Spleen (tissue), 11 donors: Measurements from ENCODE around the gene LTV1. TPM values are rescaled to one million over a fixed set of nuclear protein-coding genes. Genes with fewer than 3 reads are reported as not detected.

Source experiments
- DNase-seq: peaks from one replicate; pipeline ENCODE4 v3.0.0-alpha.2; 2020
- H3K27ac ChIP-seq, 8 donors: fragments of 200-600 bp; sonication (generic) in 7 of 8; 1 replicate in 4 of 8; 2 replicates in 4 of 8; pipeline versions ENCODE4 v1.5.0 to v1.8.0; 2016 to 2021; ENCODE audit warnings: inconsistent platforms in 4 of 8, mild to moderate bottlenecking in 4 of 8, moderate library complexity in 1 of 8
- H3K27me3 ChIP-seq, 7 donors: fragments of 200-600 bp; sonication (generic) in 6 of 7; replicated peaks in 1 of 7; 1 replicate in 4 of 7; 2 replicates in 3 of 7; pipeline versions ENCODE4 v1.5.0 to v1.8.0; 2016 to 2021; ENCODE audit warnings: inconsistent platforms in 3 of 7, mild to moderate bottlenecking in 1 of 7
- H3K36me3 ChIP-seq, 6 donors: fragments of 200-600 bp; sonication (generic) in 5 of 6; 1 replicate in 4 of 6; 2 replicates in 2 of 6; pipeline versions ENCODE4 v1.5.0 to v1.8.0; 2016 to 2021; ENCODE audit warnings: inconsistent platforms in 2 of 6
- H3K4me1 ChIP-seq, 6 donors: fragments of 200-600 bp; sonication (generic) in 5 of 6; 1 replicate in 3 of 6; 2 replicates in 3 of 6; pipeline versions ENCODE4 v1.5.0 to v1.8.0; 2016 to 2021; ENCODE audit warnings: inconsistent platforms in 3 of 6
- H3K4me3 ChIP-seq, 8 donors: fragments of 200-600 bp; sonication (generic) in 7 of 8; 1 replicate in 4 of 8; 2 replicates in 4 of 8; pipeline versions ENCODE4 v1.5.0 to v1.8.0; 2016 to 2021; ENCODE audit warnings: inconsistent platforms in 4 of 8, mild to moderate bottlenecking in 4 of 8, moderate library complexity in 2 of 8
- H3K9me3 ChIP-seq, 8 donors: fragments of 200-600 bp; sonication (generic) in 7 of 8; 1 replicate in 4 of 8; 2 replicates in 4 of 8; pipeline versions ENCODE4 v1.5.0 to v1.8.0; 2016 to 2021; ENCODE audit warnings: inconsistent platforms in 4 of 8
- POLR2A ChIP-seq, 3 donors: fragments of 450-650 bp; IDR thresholded peaks; one replicate each; pipeline ENCODE4 v1.5.1; 2017; ENCODE audit warnings: antibody characterized with exemption in 3 of 3, mild to moderate bottlenecking in 1 of 3
- POLR2AphosphoS5 ChIP-seq, 3 donors: sonication (generic); formaldehyde crosslinking; IDR thresholded peaks; one replicate each; pipeline ENCODE4 v1.5.1; 2017; ENCODE audit warnings: antibody characterized with exemption in 3 of 3
- WGBS, 5 donors: extraction: QIAGEN DNeasy Blood & Tissue Kit in 3 of 5; methylation state at CpG; one replicate each; pipeline versions ENCODE4 v1.1.5 to v1.1.7; 2013 to 2018; 5-methylcytosine and 5-hydroxymethylcytosine counted together
- intact Hi-C: fragments of 100-400 bp; cut with DNase I; formaldehyde crosslinking; loops from one replicate; pipeline ENCODE4 v1.15.0; 2023; ENCODE audit warnings: low total_unique reads
- polyA plus RNA-seq, 3 donors: library from polyadenylated mRNA; stranded (reverse); fragments of 200-250 nt; gene quantifications; one replicate each; pipeline ENCODE4 v1.2.1, GENCODE V29; 2013
- total RNA-seq, 7 donors: library from RNA; depleted of rRNA in 3 of 7; stranded (reverse); fragments of >200 nt in 3 of 7; fragmentation: NEBNext Ultra II Directional in 4 of 7; extraction: Animal tissue kit (Norgen Biotek cat#: 25700) in 4 of 7; gene quantifications; one replicate each; pipeline versions ENCODE4 v1.1.0 to v1.2.1, GENCODE V29; 2016 to 2021
- TF ChIP-seq, protein P1 (sequence below), 11 experiments: fragments of 200-600 bp in 7 of 11; fragments of 450-650 bp in 4 of 11; sonication (generic) in 4 of 11; IDR thresholded peaks in 8 of 11; conservative IDR thresholded peaks in 3 of 11; 1 replicate in 7 of 11; 2 replicates in 4 of 11; pipeline versions ENCODE4 v1.4.0 to v1.8.0; 2016 to 2021; ENCODE audit warnings: antibody characterized with exemption in 11 of 11, inconsistent platforms in 4 of 11, mild to moderate bottlenecking in 1 of 11
- donor health status: healthy with polysubstance abuse.
- donor health status: DM: no; HTN: no; CAD: no; lungs with moderate emphysema.
- donor health status: DM: no; HTN: no; CAD: no.
- donor health status: Bipolar disorder and iron deficiency.
- donor health status: healthy.
- donor health status: DM: no; HTN: no; CAD: no.
- donor health status: DM: yes; HTN: yes; CAD: no.

The LTV1 gene
- total and polyA plus RNA-seq, 10 donors = 12.4 to 25.8 (median 19.8) TPM

GRCh38 chr6:143821359-143821758, 21.8 kb upstream of the LTV1 start:
- 75 to 92% (median 84%) methylated on average over 6 of the region's 6 CpGs for WGBS, 5 donors
- no peak for DNase-seq
- intact Hi-C loops = no loop called here

DNA sequence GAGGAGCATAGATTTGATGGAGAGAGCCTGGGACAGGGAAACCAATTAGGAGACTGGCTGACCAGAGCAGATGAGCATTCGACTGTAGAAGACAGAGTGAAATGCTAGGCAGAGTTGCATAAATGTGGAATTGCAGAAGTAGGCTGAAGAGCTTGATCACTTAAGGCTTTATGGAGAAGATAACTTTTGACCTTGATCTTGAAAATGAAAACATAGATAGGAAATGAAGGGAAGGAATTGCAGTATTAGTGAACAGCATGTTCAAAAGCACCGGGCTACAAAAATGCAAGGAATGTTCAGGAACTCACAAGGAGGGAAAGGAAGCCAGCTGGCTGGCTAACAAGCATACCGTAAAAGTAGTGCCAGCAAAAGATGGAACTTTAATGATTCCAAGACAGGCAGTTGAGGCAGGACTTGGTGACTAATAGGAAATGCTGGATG, 20.5 kb upstream of the LTV1 start:
- Histone ChIP-seq H3K36me3 (peaks cover 0 to 64% (median 0%) of the 10 kb centered on the region in 6 donors), H3K4me1 (peaks cover 0 to 6% (median 0%) of the 10 kb centered on the region in 6 donors), H3K27me3 (no peaks in the 10 kb centered on the region), H3K9me3 (no peaks in the 10 kb centered on the region), H3K27ac (no peak overlapping the region), H3K4me3 (no peak overlapping the region)
- TF ChIP-seq, protein P1, sequence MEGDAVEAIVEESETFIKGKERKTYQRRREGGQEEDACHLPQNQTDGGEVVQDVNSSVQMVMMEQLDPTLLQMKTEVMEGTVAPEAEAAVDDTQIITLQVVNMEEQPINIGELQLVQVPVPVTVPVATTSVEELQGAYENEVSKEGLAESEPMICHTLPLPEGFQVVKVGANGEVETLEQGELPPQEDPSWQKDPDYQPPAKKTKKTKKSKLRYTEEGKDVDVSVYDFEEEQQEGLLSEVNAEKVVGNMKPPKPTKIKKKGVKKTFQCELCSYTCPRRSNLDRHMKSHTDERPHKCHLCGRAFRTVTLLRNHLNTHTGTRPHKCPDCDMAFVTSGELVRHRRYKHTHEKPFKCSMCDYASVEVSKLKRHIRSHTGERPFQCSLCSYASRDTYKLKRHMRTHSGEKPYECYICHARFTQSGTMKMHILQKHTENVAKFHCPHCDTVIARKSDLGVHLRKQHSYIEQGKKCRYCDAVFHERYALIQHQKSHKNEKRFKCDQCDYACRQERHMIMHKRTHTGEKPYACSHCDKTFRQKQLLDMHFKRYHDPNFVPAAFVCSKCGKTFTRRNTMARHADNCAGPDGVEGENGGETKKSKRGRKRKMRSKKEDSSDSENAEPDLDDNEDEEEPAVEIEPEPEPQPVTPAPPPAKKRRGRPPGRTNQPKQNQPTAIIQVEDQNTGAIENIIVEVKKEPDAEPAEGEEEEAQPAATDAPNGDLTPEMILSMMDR (IDR thresholded peaks at IDR 0.05 in 8 of 11, conservative IDR thresholded peaks at IDR 0.05 in 3 of 11) = no peak
- no peak for TF ChIP-seq POLR2A (IDR thresholded peaks at IDR 0.05)
- no peak for TF ChIP-seq POLR2AphosphoS5 (IDR thresholded peaks at IDR 0.05)
- WGBS, 5 donors = 61 to 82% (median 66%) methylated on average over 3 of the region's 3 CpGs
- no peak for DNase-seq
- intact Hi-C loops = no loop called here

More at GRCh38 chr6:143821359-143821758, 21.8 kb upstream of the LTV1 start:
- Histone ChIP-seq H3K27ac (no peak overlapping the region), H3K4me3 (no peak overlapping the region), H3K36me3 (peaks cover 0 to 64% (median 0%) of the 10 kb centered on the region in 6 donors), H3K27me3 (no peaks in the 10 kb centered on the region), H3K9me3 (no peaks in the 10 kb centered on the region), H3K4me1 (peaks cover 0 to 6% (median 0%) of the 10 kb centered on the region in 6 donors)
- no peak for TF ChIP-seq POLR2AphosphoS5 (IDR thresholded peaks at IDR 0.05)
- no peak for TF ChIP-seq POLR2A (IDR thresholded peaks at IDR 0.05)
- TF ChIP-seq, protein P1 (IDR thresholded peaks at IDR 0.05 in 8 of 11, conservative IDR thresholded peaks at IDR 0.05 in 3 of 11) = no peak

- H3K27me3 ChIP-seq = no peaks in the 10 kb centered on the region
- no peak for TF ChIP-seq POLR2AphosphoS5 (IDR thresholded peaks at IDR 0.05)
- no peak for TF ChIP-seq POLR2A (IDR thresholded peaks at IDR 0.05)
- TF ChIP-seq, protein P1 (IDR thresholded peaks at IDR 0.05 in 8 of 11, conservative IDR thresholded peaks at IDR 0.05 in 3 of 11) = no peak
- intact Hi-C loops = no loop called here
- H3K36me3 ChIP-seq = peaks cover 0 to 68% (median 0%) of the 10 kb centered on the region in 6 donors
- DNase-seq = no peak
- no peaks in the 10 kb centered on the region for H3K9me3 ChIP-seq
- H3K4me3 ChIP-seq = no peak overlapping the region
- WGBS, 5 donors = 50 to 71% (median 65%) methylated on average over 6 of the region's 6 CpGs
- no peak overlapping the region for H3K27ac ChIP-seq
- peaks cover 0 to 6% (median 0%) of the 10 kb centered on the region in 6 donors for H3K4me1 ChIP-seq
These were observed 19.6 kb upstream of the LTV1 start for GRCh38 chr6:143823548-143823947.

DNA sequence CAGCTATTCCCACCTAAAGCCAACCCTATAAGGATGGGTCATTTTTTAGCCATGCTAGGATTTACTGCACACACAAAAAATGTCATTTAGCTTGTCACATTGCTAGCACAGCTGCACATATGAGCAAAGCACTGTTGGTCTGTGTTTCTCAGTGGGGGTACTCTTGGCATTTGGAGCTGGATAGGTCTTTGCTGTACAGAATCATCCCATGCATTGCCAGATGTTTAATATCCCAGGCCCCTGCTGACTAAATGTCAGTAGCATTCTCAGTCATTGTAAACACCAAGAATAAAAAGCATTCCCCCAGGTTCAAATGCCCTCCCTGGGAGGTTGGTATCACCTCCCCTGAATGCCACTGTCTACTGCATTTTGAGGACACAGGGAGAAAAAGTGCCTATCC, 14.6 kb upstream of the LTV1 start:
- H3K4me3 ChIP-seq = no peak overlapping the region
- no peak overlapping the region for H3K27ac ChIP-seq
- intact Hi-C loops = no loop called here
- DNase-seq = no peak
- peaks cover 0 to 54% (median 0%) of the 10 kb centered on the region in 6 donors for H3K36me3 ChIP-seq
- H3K27me3 ChIP-seq = no peaks in the 10 kb centered on the region
- H3K9me3 ChIP-seq = no peaks in the 10 kb centered on the region
- TF ChIP-seq POLR2A (IDR thresholded peaks at IDR 0.05) (no peak), POLR2AphosphoS5 (IDR thresholded peaks at IDR 0.05) (no peak)
- TF ChIP-seq, protein P1 (IDR thresholded peaks at IDR 0.05 in 8 of 11, conservative IDR thresholded peaks at IDR 0.05 in 3 of 11) = no peak
- H3K4me1 ChIP-seq = no peaks in the 10 kb centered on the region
